ENCODE results near the gene TMEM132D. TPM values are rescaled to one million over a fixed set of nuclear protein-coding genes. Genes with fewer than 3 reads are reported as not detected.

The TMEM132D gene
- total RNA-seq, result not detected

GRCh38 chr12:129903956-129904829, at the start of gene TMEM132D:
Gene TMEM132D (minus strand): TSS chr12:129904025.
- no peak for ATAC-seq (ENCODE audit: low FRiP score)
- no peak for DNase-seq (ENCODE audit: low spot score)
- no peak for TF ChIP-seq CTCF (IDR thresholded peaks at IDR 0.05)

- TF ChIP-seq CTCF (IDR thresholded peaks at IDR 0.05), result no peak
- no peak for ATAC-seq (ENCODE audit: low FRiP score)
- no peak for DNase-seq (ENCODE audit: low spot score)
These were observed 45.8 kb upstream of the TMEM132D start for GRCh38 chr12:129949651-129950050.

- ATAC-seq (ENCODE audit: low FRiP score) (no peak), DNase-seq (ENCODE audit: low spot score) (no peak)
- TF ChIP-seq CTCF (IDR thresholded peaks at IDR 0.05), result no peak
These were observed 37.8 kb upstream of the TMEM132D start for GRCh38 chr12:129941618-129942017.

GRCh38 chr12:129938089-129938488, 34.3 kb upstream of the TMEM132D start:
- DNase-seq (ENCODE audit: low spot score) (no peak), ATAC-seq (ENCODE audit: low FRiP score) (no peak)
- TF ChIP-seq CTCF (IDR thresholded peaks at IDR 0.05), result no peak

GRCh38 chr12:129937426-129937825, 33.6 kb upstream of the TMEM132D start:
- no peak for TF ChIP-seq CTCF (IDR thresholded peaks at IDR 0.05)
- DNase-seq (ENCODE audit: low spot score) (no peak), ATAC-seq (ENCODE audit: low FRiP score) (no peak)

GRCh38 chr12:129928643-129929042, 24.8 kb upstream of the TMEM132D start:
- DNase-seq (ENCODE audit: low spot score), result no peak
- ATAC-seq (ENCODE audit: low FRiP score), result no peak
- TF ChIP-seq CTCF (IDR thresholded peaks at IDR 0.05), result no peak

GRCh38 chr12:129927316-129927900, 23.6 kb upstream of the TMEM132D start:
- DNase-seq (ENCODE audit: low spot score) (no peak), ATAC-seq (ENCODE audit: low FRiP score) (no peak)
- no peak for TF ChIP-seq CTCF (IDR thresholded peaks at IDR 0.05)

Data from omental fat pad (tissue), 4 donors.